ENCODE data around the gene CADPS. TPM values are rescaled to one million over a fixed set of nuclear protein-coding genes. Genes with fewer than 3 reads are reported as not detected.

CADPS gene
- total RNA-seq, 2 donors from 2014 or later = 11.7 to 20.8 TPM

DNA sequence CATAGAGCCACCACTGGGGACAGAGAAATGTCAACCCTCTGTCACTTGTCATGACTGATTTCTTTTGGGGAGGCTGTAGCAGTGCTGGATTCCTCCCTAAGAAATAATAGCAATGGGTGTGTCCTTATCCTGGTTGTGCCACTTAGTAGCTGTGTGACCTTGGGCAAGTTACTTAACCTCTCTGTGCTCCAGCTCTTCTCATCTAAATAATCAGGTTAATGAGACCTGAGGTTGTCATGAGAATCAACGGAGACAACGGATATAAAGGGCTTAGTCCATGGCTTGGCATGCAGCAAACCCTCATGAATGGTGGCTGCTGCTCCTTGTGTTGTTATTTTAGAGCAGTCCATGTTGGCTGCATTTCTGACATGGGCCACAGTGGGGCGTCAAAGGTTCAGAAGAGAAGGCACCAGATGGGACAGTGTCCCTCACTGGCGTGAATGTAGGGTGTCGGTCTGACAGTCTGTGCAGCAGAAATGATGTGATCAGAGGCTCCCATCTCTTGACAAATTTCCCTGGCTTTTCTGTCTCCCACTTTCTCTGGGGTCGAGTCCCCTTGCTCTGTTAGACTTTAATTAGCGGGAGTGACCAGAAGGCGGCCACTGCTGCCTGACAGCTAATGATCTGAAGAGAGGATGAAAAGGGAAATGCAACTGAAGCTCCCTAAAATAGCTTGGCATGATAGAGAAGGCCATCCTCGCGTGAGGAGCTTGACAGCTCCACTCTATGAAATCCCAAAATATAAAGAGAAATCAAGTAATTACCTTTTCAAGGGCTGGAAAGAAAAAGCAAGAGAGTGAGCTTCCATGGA lies 209.4 kb downstream of the CADPS start:
- H3K9me3 ChIP-seq (ENCODE audit: control insufficient read depth, low read length) = no peaks in the 10 kb centered on the region
- H3K4me1 Mint-ChIP-seq = peaks cover 7% of the 10 kb centered on the region
- no peak overlapping the region for H3K4me3 Mint-ChIP-seq
- H3K27me3 ChIP-seq (ENCODE audit: control insufficient read depth, insufficient read depth, low read length, poor library complexity, severe bottlenecking) = no peaks in the 10 kb centered on the region
- H3K36me3 Mint-ChIP-seq (ENCODE audit: low read depth) = no peaks in the 10 kb centered on the region
- no peaks in the 10 kb centered on the region for H3K36me3 ChIP-seq (ENCODE audit: control insufficient read depth, insufficient read depth, low read length)
- no peak overlapping the region for H3K27ac ChIP-seq (ENCODE audit: low read depth, low read length)
- H3K9me3 Mint-ChIP-seq = no peaks in the 10 kb centered on the region
- WGBS, 2 experiments (ENCODE audit: insufficient coverage in 1 of 2, insufficient read length in 1 of 2) = 4 to 24% methylated on average over 5 to 10 of the region's 10 CpGs
- no peak overlapping the region for H3K27ac Mint-ChIP-seq
- no peaks in the 10 kb centered on the region for H3K4me1 ChIP-seq (ENCODE audit: control insufficient read depth, insufficient read depth, low read length)
- H3K4me3 ChIP-seq (ENCODE audit: low read length) = no peak overlapping the region
- H3K27me3 Mint-ChIP-seq (ENCODE audit: insufficient read depth) = no peaks in the 10 kb centered on the region
- TF ChIP-seq, protein P1, sequence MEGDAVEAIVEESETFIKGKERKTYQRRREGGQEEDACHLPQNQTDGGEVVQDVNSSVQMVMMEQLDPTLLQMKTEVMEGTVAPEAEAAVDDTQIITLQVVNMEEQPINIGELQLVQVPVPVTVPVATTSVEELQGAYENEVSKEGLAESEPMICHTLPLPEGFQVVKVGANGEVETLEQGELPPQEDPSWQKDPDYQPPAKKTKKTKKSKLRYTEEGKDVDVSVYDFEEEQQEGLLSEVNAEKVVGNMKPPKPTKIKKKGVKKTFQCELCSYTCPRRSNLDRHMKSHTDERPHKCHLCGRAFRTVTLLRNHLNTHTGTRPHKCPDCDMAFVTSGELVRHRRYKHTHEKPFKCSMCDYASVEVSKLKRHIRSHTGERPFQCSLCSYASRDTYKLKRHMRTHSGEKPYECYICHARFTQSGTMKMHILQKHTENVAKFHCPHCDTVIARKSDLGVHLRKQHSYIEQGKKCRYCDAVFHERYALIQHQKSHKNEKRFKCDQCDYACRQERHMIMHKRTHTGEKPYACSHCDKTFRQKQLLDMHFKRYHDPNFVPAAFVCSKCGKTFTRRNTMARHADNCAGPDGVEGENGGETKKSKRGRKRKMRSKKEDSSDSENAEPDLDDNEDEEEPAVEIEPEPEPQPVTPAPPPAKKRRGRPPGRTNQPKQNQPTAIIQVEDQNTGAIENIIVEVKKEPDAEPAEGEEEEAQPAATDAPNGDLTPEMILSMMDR (conservative IDR thresholded peaks at IDR 0.05) = peak; percentile 97
- H3K9ac ChIP-seq (ENCODE audit: extremely low read depth, low read length, poor library complexity, severe bottlenecking) = no peak overlapping the region
- peak; percentile 97 for DNase-seq

DNA sequence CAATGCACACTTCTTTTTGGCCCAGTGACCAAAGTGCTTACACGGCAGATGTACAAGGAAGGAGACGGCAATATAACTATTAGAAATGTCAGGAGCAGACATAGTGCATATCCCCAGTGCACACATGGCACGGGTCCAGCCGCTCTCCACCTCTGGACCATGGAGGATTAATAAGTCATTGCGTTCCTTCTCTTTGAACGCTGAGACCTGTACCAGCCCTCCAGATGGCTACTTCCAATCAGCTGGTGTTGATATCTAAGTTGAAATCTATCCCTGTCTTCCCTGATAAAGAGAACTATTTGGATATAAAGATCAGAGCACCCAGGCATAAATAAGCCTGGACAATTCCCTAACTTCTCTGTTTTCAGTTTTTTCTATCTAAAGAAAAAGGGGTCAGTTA lies 212.5 kb downstream of the CADPS start:
- Histone ChIP-seq H3K27ac (ENCODE audit: low read depth, low read length) (no peak overlapping the region), H3K27me3 (ENCODE audit: control insufficient read depth, insufficient read depth, low read length, poor library complexity, severe bottlenecking) (no peaks in the 10 kb centered on the region), H3K9ac (ENCODE audit: extremely low read depth, low read length, poor library complexity, severe bottlenecking) (no peak overlapping the region), H3K36me3 (ENCODE audit: control insufficient read depth, insufficient read depth, low read length) (no peaks in the 10 kb centered on the region), H3K9me3 (ENCODE audit: control insufficient read depth, low read length) (no peaks in the 10 kb centered on the region), H3K4me1 (ENCODE audit: control insufficient read depth, insufficient read depth, low read length) (no peaks in the 10 kb centered on the region), H3K4me3 (ENCODE audit: low read length) (no peak overlapping the region)
- TF ChIP-seq, protein P1 (conservative IDR thresholded peaks at IDR 0.05) = no peak
- 94 to 98% methylated on average over 6 of the region's 6 CpGs for WGBS, 2 experiments (ENCODE audit: insufficient coverage in 1 of 2, insufficient read length in 1 of 2)
- peaks cover 4% of the 10 kb centered on the region for H3K4me1 Mint-ChIP-seq
- H3K4me3 Mint-ChIP-seq = no peak overlapping the region
- H3K9me3 Mint-ChIP-seq = no peaks in the 10 kb centered on the region
- H3K27me3 Mint-ChIP-seq (ENCODE audit: insufficient read depth) = no peaks in the 10 kb centered on the region
- H3K27ac Mint-ChIP-seq = no peak overlapping the region
- H3K36me3 Mint-ChIP-seq (ENCODE audit: low read depth) = no peaks in the 10 kb centered on the region
- no peak for DNase-seq

DNA sequence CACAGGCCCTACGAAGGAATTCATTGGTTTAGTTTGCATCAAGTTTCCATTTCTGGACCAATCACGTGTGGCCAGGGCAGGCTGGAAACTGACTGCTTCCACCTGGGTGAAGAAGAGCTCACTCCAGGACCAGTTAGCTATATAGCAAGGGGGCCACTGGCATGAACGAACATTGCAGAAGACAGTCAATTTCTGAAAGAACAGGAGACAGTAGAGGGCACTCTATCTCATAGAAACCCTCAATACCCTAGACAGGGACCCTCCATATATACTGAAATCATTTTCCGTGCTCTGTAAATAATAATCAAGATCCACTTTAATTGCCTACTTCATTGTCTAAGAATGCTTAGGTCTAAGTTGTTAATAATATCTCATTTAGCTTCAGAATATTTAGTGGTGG lies 215.6 kb downstream of the CADPS start:
- H3K27me3 Mint-ChIP-seq (ENCODE audit: insufficient read depth) = no peaks in the 10 kb centered on the region
- Histone ChIP-seq H3K4me3 (ENCODE audit: low read length) (no peak overlapping the region), H3K9ac (ENCODE audit: extremely low read depth, low read length, poor library complexity, severe bottlenecking) (no peak overlapping the region), H3K4me1 (ENCODE audit: control insufficient read depth, insufficient read depth, low read length) (no peaks in the 10 kb centered on the region), H3K27ac (ENCODE audit: low read depth, low read length) (no peak overlapping the region), H3K27me3 (ENCODE audit: control insufficient read depth, insufficient read depth, low read length, poor library complexity, severe bottlenecking) (no peaks in the 10 kb centered on the region), H3K36me3 (ENCODE audit: control insufficient read depth, insufficient read depth, low read length) (no peaks in the 10 kb centered on the region), H3K9me3 (ENCODE audit: control insufficient read depth, low read length) (no peaks in the 10 kb centered on the region)
- DNase-seq = peak; percentile 54
- 71 to 73% methylated on average over 2 to 4 of the region's 4 CpGs for WGBS, 2 experiments (ENCODE audit: insufficient coverage in 1 of 2, insufficient read length in 1 of 2)
- H3K4me1 Mint-ChIP-seq = no peaks in the 10 kb centered on the region
- no peaks in the 10 kb centered on the region for H3K36me3 Mint-ChIP-seq (ENCODE audit: low read depth)
- H3K9me3 Mint-ChIP-seq = no peaks in the 10 kb centered on the region
- H3K4me3 Mint-ChIP-seq = no peak overlapping the region
- no peak overlapping the region for H3K27ac Mint-ChIP-seq
- TF ChIP-seq, protein P1 (conservative IDR thresholded peaks at IDR 0.05) = peak; percentile 61

Data from endodermal cell (in vitro differentiated cells).